Caco-2 (cell line): ENCODE results near the gene RALGDS. TPM values are rescaled to one million over a fixed set of nuclear protein-coding genes. Genes with fewer than 3 reads are reported as not detected.

Experiments used
- BruUV-seq: library from RNA; stranded (reverse); fragments of 400-500 nt; replicated peaks from 2 replicates; lab custom pipeline; 2021; lab: Mats Ljungman, UMichigan
- CTCF ChIA-PET: fragments of 300-600 bp; sonication (Branson Sonifier 250); formaldehyde crosslinking; loops from one replicate; lab custom pipeline; 2022; ENCODE audit warnings: antibody characterized with exemption; lab: Charles Lee
- POLR2A ChIA-PET: fragments of 300-600 bp; sonication (Branson Sonifier 250); formaldehyde crosslinking; loops from one replicate; lab custom pipeline; 2022; ENCODE audit warnings: antibody characterized with exemption; lab: Charles Lee
- DNase-seq, 2 experiments: peaks; one replicate each; pipeline versions ENCODE4 v3.0.0 to v3.0.0-alpha.2; 2020 to 2022
- H3K27me3 ChIP-seq: replicated peaks from 2 replicates; pipeline ENCODE4 v1.6.0; 2011; ENCODE audit warnings: low read length; ENCODE audit not compliant: control insufficient read depth, insufficient read depth
- H3K36me3 ChIP-seq: 2 replicates; pipeline ENCODE4 v1.5.1; 2011; ENCODE audit warnings: low read length; ENCODE audit not compliant: control insufficient read depth, insufficient read depth
- H3K4me1 ChIP-seq: fragments of 250-450 bp; sonication (Bioruptor Pico); 2 replicates; pipeline ENCODE4 v1.5.1; 2020; ENCODE audit warnings: mild to moderate bottlenecking
- H3K4me3 ChIP-seq: 2 replicates; pipeline ENCODE4 v1.5.1; 2011; ENCODE audit warnings: low read depth, mild to moderate bottlenecking, control low read depth, low read length
- H3K9me3 ChIP-seq: fragments of 250-450 bp; sonication (Bioruptor Pico); 2 replicates; pipeline ENCODE4 v1.5.1; 2020; ENCODE audit warnings: mild to moderate bottlenecking, moderate library complexity
- H3K27ac Mint-ChIP-seq: one replicate; pipeline ENCODE4 v1.8.0; 2022; ENCODE audit warnings: mixed read lengths; ENCODE audit not compliant: unreplicated experiment
- H3K27me3 Mint-ChIP-seq: one replicate; pipeline ENCODE4 v1.8.0; 2022; ENCODE audit warnings: mixed read lengths; ENCODE audit not compliant: insufficient read depth, unreplicated experiment
- H3K36me3 Mint-ChIP-seq: one replicate; pipeline ENCODE4 v1.8.0; 2022; ENCODE audit warnings: mild to moderate bottlenecking, mixed read lengths; ENCODE audit not compliant: insufficient read depth, unreplicated experiment
- H3K4me1 Mint-ChIP-seq: one replicate; pipeline ENCODE4 v1.8.0; 2022; ENCODE audit warnings: low read depth, mixed read lengths; ENCODE audit not compliant: unreplicated experiment
- H3K4me3 Mint-ChIP-seq: one replicate; pipeline ENCODE4 v1.8.0; 2022; ENCODE audit warnings: mild to moderate bottlenecking, moderate library complexity, mixed read lengths; ENCODE audit not compliant: unreplicated experiment
- H3K9me3 Mint-ChIP-seq: one replicate; pipeline ENCODE4 v1.8.0; 2022; ENCODE audit warnings: mixed read lengths; ENCODE audit not compliant: unreplicated experiment
- CTCF ChIP-seq, 2 experiments: fragments of 200-600 bp in 1 of 2; IDR thresholded peaks; 1 replicate in 1 of 2; 2 replicates in 1 of 2; pipeline versions ENCODE4 v1.5.1 to v1.8.0; 2011 to 2022; ENCODE audit warnings: antibody characterized with exemption in 1 of 2, control low read depth in 1 of 2, inconsistent platforms in 1 of 2, low read depth in 1 of 2, low read length in 1 of 2, mild to moderate bottlenecking in 1 of 2, moderate library complexity in 1 of 2; ENCODE audit not compliant: insufficient read depth in 1 of 2, severe bottlenecking in 1 of 2, unreplicated experiment in 1 of 2
- intact Hi-C: fragments of 100-400 bp; cut with micrococcal nuclease; formaldehyde crosslinking; loops from one replicate; pipeline ENCODE4 v1.10.0; 2022; ENCODE audit not compliant: unreplicated experiment
- total RNA-seq: library from RNA; stranded (reverse); gene quantifications from 2 replicates; pipeline ENCODE4 v1.2.3, GENCODE V29; 2022

Gene RALGDS
- total RNA-seq, 1 experiment from 2014 or later: 18.7 TPM

DNA sequence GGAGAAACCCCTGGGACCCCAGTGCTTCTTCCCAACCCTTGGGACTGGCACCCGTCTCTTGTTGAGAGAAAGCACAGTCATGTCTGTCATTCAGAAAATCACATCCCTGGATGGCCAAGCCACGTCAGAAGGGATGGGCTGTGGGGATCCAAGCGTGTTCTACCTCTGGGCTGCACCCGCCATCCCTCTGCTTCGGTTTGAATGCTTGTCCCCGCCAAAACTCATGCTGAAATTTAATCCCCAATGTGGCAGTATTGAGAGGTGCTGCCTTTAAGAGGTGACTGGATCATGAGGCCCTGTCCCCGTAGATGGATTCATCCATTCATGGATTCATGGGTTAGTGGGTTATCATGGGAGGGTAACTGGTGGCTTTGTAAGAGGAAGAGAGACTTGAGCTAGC, 32.3 kb downstream of the RALGDS start:
- no TSS peak for BruUV-seq
- H3K4me1 ChIP-seq: no peaks in the 10 kb centered on the region
- CTCF ChIA-PET: no interaction called here
- POLR2A ChIA-PET: no interaction called here
- no peak overlapping the region for H3K4me3 ChIP-seq
- H3K27ac Mint-ChIP-seq: no peak overlapping the region
- H3K27me3 Mint-ChIP-seq: no peaks in the 10 kb centered on the region
- no peaks in the 10 kb centered on the region for H3K9me3 Mint-ChIP-seq
- no peaks in the 10 kb centered on the region for H3K4me1 Mint-ChIP-seq
- no peaks in the 10 kb centered on the region for H3K36me3 ChIP-seq
- H3K36me3 Mint-ChIP-seq: no peaks in the 10 kb centered on the region
- intact Hi-C loops: no loop called here
- no peak for TF ChIP-seq CTCF (IDR thresholded peaks at IDR 0.05; ENCODE audit: insufficient read depth in 1 of 2, low read depth in 1 of 2, low read length in 1 of 2, severe bottlenecking in 1 of 2, unreplicated experiment in 1 of 2)
- H3K27me3 ChIP-seq: no peaks in the 10 kb centered on the region
- DNase-seq: no peak
- no peak overlapping the region for H3K4me3 Mint-ChIP-seq
- no peaks in the 10 kb centered on the region for H3K9me3 ChIP-seq

- H3K27me3 Mint-ChIP-seq: no peaks in the 10 kb centered on the region
- Histone ChIP-seq H3K27me3 (no peaks in the 10 kb centered on the region), H3K4me3 (no peak overlapping the region), H3K4me1 (no peaks in the 10 kb centered on the region), H3K9me3 (no peaks in the 10 kb centered on the region), H3K36me3 (no peaks in the 10 kb centered on the region)
- no TSS peak for BruUV-seq
- intact Hi-C loops: no loop called here
- no peaks in the 10 kb centered on the region for H3K9me3 Mint-ChIP-seq
- no peaks in the 10 kb centered on the region for H3K36me3 Mint-ChIP-seq
- no peak overlapping the region for H3K27ac Mint-ChIP-seq
- no peak for TF ChIP-seq CTCF (IDR thresholded peaks at IDR 0.05; ENCODE audit: insufficient read depth in 1 of 2, low read depth in 1 of 2, low read length in 1 of 2, severe bottlenecking in 1 of 2, unreplicated experiment in 1 of 2)
- no peaks in the 10 kb centered on the region for H3K4me1 Mint-ChIP-seq
- CTCF ChIA-PET: no interaction called here
- no peak for DNase-seq
- H3K4me3 Mint-ChIP-seq: no peak overlapping the region
- POLR2A ChIA-PET: no interaction called here
These were observed 32.8 kb downstream of the RALGDS start for GRCh38 chr9:133088146-133088750.

GRCh38 chr9:133087429-133088145, 33.5 kb downstream of the RALGDS start:
- Mint-ChIP-seq H3K4me1 (no peaks in the 10 kb centered on the region), H3K27ac (no peak overlapping the region), H3K9me3 (no peaks in the 10 kb centered on the region), H3K36me3 (no peaks in the 10 kb centered on the region), H3K4me3 (no peak overlapping the region), H3K27me3 (no peaks in the 10 kb centered on the region)
- no peaks in the 10 kb centered on the region for H3K36me3 ChIP-seq
- intact Hi-C loops: no loop called here
- POLR2A ChIA-PET: no interaction called here
- CTCF ChIA-PET: no interaction called here
- no peak for TF ChIP-seq CTCF (IDR thresholded peaks at IDR 0.05; ENCODE audit: insufficient read depth in 1 of 2, low read depth in 1 of 2, low read length in 1 of 2, severe bottlenecking in 1 of 2, unreplicated experiment in 1 of 2)
- H3K9me3 ChIP-seq: no peaks in the 10 kb centered on the region
- DNase-seq: no peak
- no peaks in the 10 kb centered on the region for H3K27me3 ChIP-seq
- no TSS peak for BruUV-seq
- no peaks in the 10 kb centered on the region for H3K4me1 ChIP-seq
- no peak overlapping the region for H3K4me3 ChIP-seq
